LNCaP clone FGC (cell line): Measurements from ENCODE around the gene CAPN10.

Experiments used
- DNase-seq: peaks from one replicate; pipeline ENCODE4 v3.0.0-alpha.2; 2011; ENCODE audit warnings: low read depth
- H3K4me3 ChIP-seq: 2 replicates; pipeline ENCODE4 v1.5.1; 2011; ENCODE audit warnings: mild to moderate bottlenecking, low read depth, low read length, control low read depth
- TF ChIP-seq, protein P1 (sequence below): IDR thresholded peaks from 2 replicates; pipeline ENCODE4 v1.5.1; 2012; ENCODE audit warnings: mild to moderate bottlenecking; ENCODE audit not compliant: control insufficient read depth, insufficient read depth; ENCODE audit errors: extremely low read depth

CAPN10 gene

DNA sequence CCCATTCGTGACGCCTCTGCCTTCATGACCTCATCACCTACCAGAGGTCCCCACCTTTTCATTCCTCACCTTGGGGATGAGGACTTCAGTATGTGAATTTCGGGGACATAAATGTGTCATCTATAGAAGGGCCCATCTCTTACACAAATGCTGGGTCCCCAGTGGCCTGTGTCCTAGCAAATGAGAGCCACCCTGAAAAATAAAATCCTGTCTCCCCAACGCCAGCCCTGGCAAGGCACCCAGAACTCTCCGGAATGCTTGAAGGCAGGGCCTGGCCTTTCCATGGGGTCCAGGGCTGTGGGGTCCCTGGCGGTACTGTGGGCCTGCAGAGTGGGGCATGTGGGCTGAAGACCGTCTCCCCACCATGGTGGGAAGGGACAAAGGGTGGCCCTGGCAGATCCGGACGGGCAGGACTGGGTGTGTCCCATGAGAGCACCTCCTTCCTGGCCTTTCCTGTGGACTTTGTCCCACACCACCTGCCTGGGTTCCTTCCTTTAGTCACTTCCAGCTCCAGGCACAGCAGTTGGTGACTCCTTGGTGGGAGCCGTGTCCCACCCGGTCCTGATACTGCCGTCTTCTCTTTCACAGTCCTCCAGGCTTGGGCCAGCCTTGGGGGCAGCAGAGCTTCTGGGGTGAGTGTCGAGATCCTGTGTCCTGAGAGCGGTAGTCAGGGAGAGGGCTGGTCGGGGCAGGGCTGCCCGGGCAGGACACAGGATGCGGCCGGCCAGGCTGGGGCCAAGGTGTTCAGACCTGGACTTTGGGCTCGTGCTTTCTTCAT, 18.6 kb downstream of the CAPN10 start:
- DNase-seq, result no peak
- H3K4me3 ChIP-seq, result no peak overlapping the region
- TF ChIP-seq, protein P1, sequence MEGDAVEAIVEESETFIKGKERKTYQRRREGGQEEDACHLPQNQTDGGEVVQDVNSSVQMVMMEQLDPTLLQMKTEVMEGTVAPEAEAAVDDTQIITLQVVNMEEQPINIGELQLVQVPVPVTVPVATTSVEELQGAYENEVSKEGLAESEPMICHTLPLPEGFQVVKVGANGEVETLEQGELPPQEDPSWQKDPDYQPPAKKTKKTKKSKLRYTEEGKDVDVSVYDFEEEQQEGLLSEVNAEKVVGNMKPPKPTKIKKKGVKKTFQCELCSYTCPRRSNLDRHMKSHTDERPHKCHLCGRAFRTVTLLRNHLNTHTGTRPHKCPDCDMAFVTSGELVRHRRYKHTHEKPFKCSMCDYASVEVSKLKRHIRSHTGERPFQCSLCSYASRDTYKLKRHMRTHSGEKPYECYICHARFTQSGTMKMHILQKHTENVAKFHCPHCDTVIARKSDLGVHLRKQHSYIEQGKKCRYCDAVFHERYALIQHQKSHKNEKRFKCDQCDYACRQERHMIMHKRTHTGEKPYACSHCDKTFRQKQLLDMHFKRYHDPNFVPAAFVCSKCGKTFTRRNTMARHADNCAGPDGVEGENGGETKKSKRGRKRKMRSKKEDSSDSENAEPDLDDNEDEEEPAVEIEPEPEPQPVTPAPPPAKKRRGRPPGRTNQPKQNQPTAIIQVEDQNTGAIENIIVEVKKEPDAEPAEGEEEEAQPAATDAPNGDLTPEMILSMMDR, result no peak

DNA sequence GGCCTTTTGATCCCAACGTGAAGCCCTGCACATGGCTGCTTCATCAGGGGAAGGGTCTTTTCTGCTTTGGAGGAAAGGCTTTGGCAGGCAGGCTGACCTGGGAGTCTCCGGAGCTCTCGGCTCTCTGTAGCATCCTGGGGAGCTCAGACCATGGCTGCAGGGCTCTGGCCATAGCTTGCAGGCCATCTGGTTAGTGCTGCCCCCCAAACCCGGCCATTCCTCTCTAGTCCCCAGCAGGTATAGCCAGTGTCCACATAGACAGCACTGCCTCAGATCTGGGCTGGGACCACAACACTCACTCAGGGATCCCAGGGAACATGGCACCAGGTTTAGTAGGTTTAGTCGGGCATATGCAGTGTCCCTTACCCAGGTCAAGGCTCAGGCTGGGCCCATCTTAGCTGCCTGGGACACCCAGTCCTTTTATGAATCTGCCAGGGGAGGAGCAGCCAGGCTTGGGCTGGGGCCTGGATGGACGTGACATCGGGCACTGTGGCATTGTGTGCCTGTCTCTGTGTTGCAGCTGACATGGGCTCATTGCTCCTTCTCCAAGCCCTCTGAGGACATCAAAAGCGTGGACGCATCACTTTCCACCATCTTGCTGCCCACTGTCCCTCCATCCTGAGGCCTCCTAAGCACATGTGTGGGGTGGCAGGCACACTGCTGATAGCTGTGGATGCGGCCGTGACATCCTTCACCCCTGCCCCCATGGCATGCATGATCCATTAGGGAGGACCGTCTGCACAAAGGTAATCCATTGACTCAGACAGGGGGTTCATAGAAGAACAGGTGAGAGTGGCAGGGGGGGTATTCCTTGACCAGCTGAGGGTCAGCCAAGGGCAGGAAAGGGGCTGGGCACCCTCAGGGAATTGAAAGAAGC, 19.6 kb downstream of the CAPN10 start:
- no peak overlapping the region for H3K4me3 ChIP-seq
- TF ChIP-seq, protein P1, result no peak
- no peak for DNase-seq

DNA sequence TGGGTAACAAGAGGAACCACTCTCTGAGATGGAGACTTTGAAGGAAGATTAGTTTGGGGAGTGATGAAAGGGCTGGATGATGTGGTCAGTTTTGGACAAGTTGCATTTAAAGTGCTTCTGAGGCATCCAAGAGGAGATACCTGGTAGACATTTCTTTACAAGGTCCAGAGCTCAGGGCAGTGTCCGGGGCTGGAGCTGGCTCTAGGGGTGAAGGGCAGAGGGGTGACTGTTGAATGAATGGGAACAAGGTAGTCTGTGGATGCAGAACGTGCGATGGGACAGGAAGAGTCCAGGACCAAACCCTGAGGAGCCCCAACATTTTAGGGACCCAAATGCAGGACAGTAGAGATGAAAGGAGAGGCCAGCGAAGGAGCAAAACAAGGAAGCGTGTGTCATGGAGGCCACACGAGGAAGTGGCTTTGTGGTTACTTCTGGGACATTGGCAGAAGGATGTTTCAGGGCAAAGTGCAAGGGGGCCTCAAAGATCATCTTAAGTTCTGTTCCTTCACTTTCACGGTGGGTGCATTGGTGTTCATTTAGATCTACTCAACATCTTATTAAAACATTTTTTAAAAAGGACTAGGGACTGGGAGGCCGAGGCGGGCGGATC, 25.2 kb downstream of the CAPN10 start:
- no peak overlapping the region for H3K4me3 ChIP-seq
- TF ChIP-seq, protein P1, result no peak
- DNase-seq, result no peak

DNA sequence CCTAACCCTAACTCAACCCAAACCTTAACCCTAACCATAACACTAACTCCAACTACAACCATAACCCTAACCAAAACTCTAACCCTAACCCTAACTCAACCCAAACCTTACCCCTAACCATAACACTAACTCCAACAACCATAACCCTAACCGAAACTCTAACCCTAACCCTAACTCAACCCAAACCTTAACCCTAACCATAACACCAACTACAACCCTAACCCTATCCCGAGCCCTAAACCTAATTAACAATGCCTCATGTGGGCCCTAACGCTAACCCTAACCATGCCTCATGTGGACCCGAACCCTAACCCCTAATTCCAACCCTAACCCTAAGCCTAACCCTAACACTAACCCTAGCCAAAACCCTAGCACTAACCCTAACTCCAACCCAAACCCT, 27.2 kb downstream of the CAPN10 start:
- no peak for DNase-seq
- TF ChIP-seq, protein P1, result no peak
- no peak overlapping the region for H3K4me3 ChIP-seq

DNA sequence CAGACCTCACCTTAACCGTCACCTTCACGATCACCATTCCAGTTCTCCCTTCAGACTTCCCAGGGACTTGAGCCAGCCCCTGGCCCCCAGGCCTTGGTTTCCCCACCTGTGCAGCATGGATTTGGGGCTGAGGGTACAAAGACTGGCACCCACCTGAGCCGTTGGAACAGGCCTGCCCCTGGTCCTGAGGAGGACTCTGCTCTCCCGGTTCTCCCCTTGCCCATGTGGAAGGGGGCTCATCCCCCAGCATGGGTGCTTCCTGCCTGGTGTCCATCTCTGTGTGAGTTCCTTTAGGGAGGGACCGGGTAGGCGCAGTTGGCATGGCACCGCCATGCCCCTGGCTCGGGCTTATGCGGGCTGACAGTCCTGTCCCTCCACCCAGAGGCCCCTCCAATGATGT, 27.9 kb downstream of the CAPN10 start:
- TF ChIP-seq, protein P1, result no peak
- DNase-seq, result no peak
- no peak overlapping the region for H3K4me3 ChIP-seq

DNA sequence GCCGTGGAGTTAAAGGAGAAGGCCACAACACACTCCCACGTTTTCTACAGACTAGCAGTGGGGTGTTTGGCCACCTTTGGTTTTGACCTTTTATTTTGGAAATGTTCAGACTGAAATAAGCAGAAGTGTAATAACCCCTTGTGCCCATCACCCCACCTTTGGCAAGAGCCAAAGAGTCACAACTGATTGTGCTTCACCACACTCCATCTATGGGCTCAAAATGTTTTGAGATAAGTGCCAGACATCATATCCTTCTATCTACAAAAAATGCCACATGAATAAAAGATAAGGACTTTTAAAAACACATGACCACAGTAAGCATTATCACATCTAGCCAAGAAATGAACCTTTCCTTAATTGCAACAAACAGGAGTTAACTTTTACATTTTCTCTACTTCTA, 28.9 kb downstream of the CAPN10 start:
- no peak for DNase-seq
- H3K4me3 ChIP-seq, result no peak overlapping the region
- TF ChIP-seq, protein P1, result no peak
